Neural cell (in vitro differentiated cells): Measurements from ENCODE around the gene SKI. TPM values are rescaled to one million over a fixed set of nuclear protein-coding genes. Genes with fewer than 3 reads are reported as not detected.

Source experiments
- H2AFZ ChIP-seq: fragments of 200-600, 300-800 bp; sonication (generic), shearing (Covaris generic); 2 replicates; pipeline ENCODE4 v1.6.0; 2014; ENCODE audit warnings: low read depth, mild to moderate bottlenecking, antibody characterized with exemption, low read length, moderate library complexity
- H3F3A ChIP-seq: fragments of 200-600 bp; shearing (Covaris generic); 2 replicates; pipeline ENCODE4 v1.6.1; 2016; ENCODE audit warnings: mild to moderate bottlenecking, moderate library complexity, mixed read lengths, antibody characterized with exemption, low read length; ENCODE audit not compliant: insufficient read depth, poor library complexity, severe bottlenecking
- H3K27ac ChIP-seq: fragments of 200-600, 300-800 bp; sonication (generic), shearing (Covaris generic); 2 replicates; pipeline ENCODE4 v1.5.1; 2014; ENCODE audit warnings: mild to moderate bottlenecking, low read length, moderate library complexity
- H3K27me3 ChIP-seq: fragments of 300-800, 200-600 bp; sonication (generic), shearing (Covaris generic); 2 replicates; pipeline ENCODE4 v1.6.0; 2014; ENCODE audit warnings: mild to moderate bottlenecking, low read depth, low read length, moderate library complexity; ENCODE audit not compliant: insufficient read depth
- H3K36me3 ChIP-seq: fragments of 300-800, 200-600 bp; sonication (generic), shearing (Covaris generic); 2 replicates; pipeline ENCODE4 v1.5.1; 2014; ENCODE audit warnings: mild to moderate bottlenecking, antibody characterized with exemption, low read length, moderate library complexity; ENCODE audit not compliant: insufficient read depth
- H3K4me2 ChIP-seq: fragments of 300-800, 200-600 bp; sonication (generic), shearing (Covaris generic); 2 replicates; pipeline ENCODE4 v1.6.0; 2014; ENCODE audit warnings: mild to moderate bottlenecking, low read length
- H3K4me3 ChIP-seq: fragments of 300-800, 200-600 bp; sonication (generic), shearing (Covaris generic); 2 replicates; pipeline ENCODE4 v1.5.1; 2014; ENCODE audit warnings: mild to moderate bottlenecking, low read length, moderate library complexity
- H3K79me2 ChIP-seq: fragments of 200-600 bp; shearing (Covaris generic); replicated peaks from 2 replicates; pipeline ENCODE4 v1.6.0; 2014; ENCODE audit warnings: mild to moderate bottlenecking, low read length, moderate library complexity; ENCODE audit not compliant: insufficient read depth
- H3K9ac ChIP-seq: fragments of 300-800, 200-600 bp; sonication (generic), shearing (Covaris generic); 2 replicates; pipeline ENCODE4 v1.6.1; 2016; ENCODE audit warnings: mild to moderate bottlenecking, low read length, mixed read lengths
- H3K9me2 ChIP-seq: fragments of 200-600 bp; shearing (Covaris generic); 2 replicates; pipeline ENCODE4 v1.6.1; 2016; ENCODE audit warnings: mild to moderate bottlenecking, low read length, mixed read lengths; ENCODE audit not compliant: insufficient read depth
- H3K9me3 ChIP-seq: fragments of 200-600, 300-800 bp; sonication (generic), shearing (Covaris generic); 2 replicates; pipeline ENCODE4 v1.6.1; 2016; ENCODE audit warnings: mild to moderate bottlenecking, mixed run types, low read length, moderate library complexity, mixed read lengths
- H4K20me1 ChIP-seq: fragments of 200-600 bp; shearing (Covaris generic); 2 replicates; pipeline ENCODE4 v1.6.1; 2016; ENCODE audit warnings: mild to moderate bottlenecking, mixed run types; ENCODE audit not compliant: insufficient read depth
- EP300 ChIP-seq: fragments of 450-650 bp; conservative IDR thresholded peaks from 2 replicates; pipeline ENCODE4 v1.6.1; 2014; ENCODE audit warnings: antibody characterized with exemption, mild to moderate bottlenecking, moderate library complexity; ENCODE audit not compliant: poor library complexity, severe bottlenecking
- EZH2 ChIP-seq: fragments of 200-600, 300-800 bp; shearing (Covaris generic), sonication (generic); IDR thresholded peaks from 2 replicates; pipeline ENCODE4 v1.6.1; 2014; ENCODE audit warnings: antibody characterized with exemption, low read length, borderline replicate concordance, mild to moderate bottlenecking; ENCODE audit not compliant: insufficient read depth, poor library complexity, severe bottlenecking
- MXI1 ChIP-seq: fragments of 450-650 bp; conservative IDR thresholded peaks from 2 replicates; pipeline ENCODE4 v1.6.1; 2014; ENCODE audit warnings: antibody characterized with exemption, mild to moderate bottlenecking; ENCODE audit not compliant: poor library complexity, severe bottlenecking
- POLR2AphosphoS5 ChIP-seq: IDR thresholded peaks from 2 replicates; pipeline ENCODE4 v1.6.1; 2012
- RAD21 ChIP-seq: fragments of 450-650 bp; conservative IDR thresholded peaks from 2 replicates; pipeline ENCODE4 v1.6.1; 2014; ENCODE audit warnings: antibody characterized with exemption, mild to moderate bottlenecking, moderate library complexity
- SMC3 ChIP-seq: fragments of 450-650 bp; conservative IDR thresholded peaks from 2 replicates; pipeline ENCODE4 v1.6.1; 2014; ENCODE audit warnings: antibody characterized with exemption, mild to moderate bottlenecking, moderate library complexity; ENCODE audit not compliant: poor library complexity
- TAF1 ChIP-seq: IDR thresholded peaks from 2 replicates; pipeline ENCODE4 v1.6.1; 2012; ENCODE audit warnings: low read depth
- polyA plus RNA-seq: library from polyadenylated mRNA; depleted of rRNA; stranded (reverse); fragments of >200 nt; gene quantifications from 2 replicates; pipeline ENCODE4 v1.2.3, GENCODE V29; 2014
- TF ChIP-seq, protein P1 (sequence below): fragments of 450-650 bp; IDR thresholded peaks from 2 replicates; pipeline ENCODE4 v1.5.1; 2014; ENCODE audit warnings: antibody characterized with exemption, mild to moderate bottlenecking, moderate library complexity; ENCODE audit not compliant: poor library complexity, severe bottlenecking
- TF ChIP-seq, protein P2 (sequence below): IDR thresholded peaks from 2 replicates; pipeline ENCODE4 v1.6.1; 2012; ENCODE audit warnings: borderline replicate concordance

The SKI gene
- polyA plus RNA-seq, 1 donor from 2014 or later: 4.1 TPM

DNA sequence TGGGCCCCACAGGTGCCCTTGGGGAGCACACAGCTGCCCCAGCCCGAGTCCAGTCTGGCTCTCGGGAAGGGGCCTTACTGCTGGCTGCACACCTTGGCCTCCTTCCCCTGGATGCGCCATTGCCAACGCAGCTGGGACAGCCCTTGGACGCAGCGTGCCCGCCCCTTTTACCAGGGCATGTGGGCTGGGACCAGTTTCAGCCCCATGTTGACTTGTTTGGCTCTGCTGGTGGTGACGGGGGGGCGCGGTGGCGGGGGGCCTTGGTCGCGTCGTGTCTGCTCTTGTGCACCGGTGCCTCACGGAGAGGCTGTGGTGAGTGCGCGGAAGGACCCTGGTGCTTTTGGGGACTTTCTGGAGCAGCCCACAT, 19.6 kb downstream of the SKI start:
- H3K27ac ChIP-seq: no peak overlapping the region
- no peaks in the 10 kb centered on the region for H3K9me3 ChIP-seq
- no peak overlapping the region for H2AFZ ChIP-seq
- no peaks in the 10 kb centered on the region for H3K9me2 ChIP-seq
- peaks cover 66% of the 10 kb centered on the region for H3K79me2 ChIP-seq
- TF ChIP-seq RAD21 (no peak), EZH2 (no peak), POLR2AphosphoS5 (no peak), MXI1 (no peak), EP300 (no peak), SMC3 (no peak), TAF1 (no peak)
- TF ChIP-seq, protein P1, sequence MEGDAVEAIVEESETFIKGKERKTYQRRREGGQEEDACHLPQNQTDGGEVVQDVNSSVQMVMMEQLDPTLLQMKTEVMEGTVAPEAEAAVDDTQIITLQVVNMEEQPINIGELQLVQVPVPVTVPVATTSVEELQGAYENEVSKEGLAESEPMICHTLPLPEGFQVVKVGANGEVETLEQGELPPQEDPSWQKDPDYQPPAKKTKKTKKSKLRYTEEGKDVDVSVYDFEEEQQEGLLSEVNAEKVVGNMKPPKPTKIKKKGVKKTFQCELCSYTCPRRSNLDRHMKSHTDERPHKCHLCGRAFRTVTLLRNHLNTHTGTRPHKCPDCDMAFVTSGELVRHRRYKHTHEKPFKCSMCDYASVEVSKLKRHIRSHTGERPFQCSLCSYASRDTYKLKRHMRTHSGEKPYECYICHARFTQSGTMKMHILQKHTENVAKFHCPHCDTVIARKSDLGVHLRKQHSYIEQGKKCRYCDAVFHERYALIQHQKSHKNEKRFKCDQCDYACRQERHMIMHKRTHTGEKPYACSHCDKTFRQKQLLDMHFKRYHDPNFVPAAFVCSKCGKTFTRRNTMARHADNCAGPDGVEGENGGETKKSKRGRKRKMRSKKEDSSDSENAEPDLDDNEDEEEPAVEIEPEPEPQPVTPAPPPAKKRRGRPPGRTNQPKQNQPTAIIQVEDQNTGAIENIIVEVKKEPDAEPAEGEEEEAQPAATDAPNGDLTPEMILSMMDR: no peak
- TF ChIP-seq, protein P2, sequence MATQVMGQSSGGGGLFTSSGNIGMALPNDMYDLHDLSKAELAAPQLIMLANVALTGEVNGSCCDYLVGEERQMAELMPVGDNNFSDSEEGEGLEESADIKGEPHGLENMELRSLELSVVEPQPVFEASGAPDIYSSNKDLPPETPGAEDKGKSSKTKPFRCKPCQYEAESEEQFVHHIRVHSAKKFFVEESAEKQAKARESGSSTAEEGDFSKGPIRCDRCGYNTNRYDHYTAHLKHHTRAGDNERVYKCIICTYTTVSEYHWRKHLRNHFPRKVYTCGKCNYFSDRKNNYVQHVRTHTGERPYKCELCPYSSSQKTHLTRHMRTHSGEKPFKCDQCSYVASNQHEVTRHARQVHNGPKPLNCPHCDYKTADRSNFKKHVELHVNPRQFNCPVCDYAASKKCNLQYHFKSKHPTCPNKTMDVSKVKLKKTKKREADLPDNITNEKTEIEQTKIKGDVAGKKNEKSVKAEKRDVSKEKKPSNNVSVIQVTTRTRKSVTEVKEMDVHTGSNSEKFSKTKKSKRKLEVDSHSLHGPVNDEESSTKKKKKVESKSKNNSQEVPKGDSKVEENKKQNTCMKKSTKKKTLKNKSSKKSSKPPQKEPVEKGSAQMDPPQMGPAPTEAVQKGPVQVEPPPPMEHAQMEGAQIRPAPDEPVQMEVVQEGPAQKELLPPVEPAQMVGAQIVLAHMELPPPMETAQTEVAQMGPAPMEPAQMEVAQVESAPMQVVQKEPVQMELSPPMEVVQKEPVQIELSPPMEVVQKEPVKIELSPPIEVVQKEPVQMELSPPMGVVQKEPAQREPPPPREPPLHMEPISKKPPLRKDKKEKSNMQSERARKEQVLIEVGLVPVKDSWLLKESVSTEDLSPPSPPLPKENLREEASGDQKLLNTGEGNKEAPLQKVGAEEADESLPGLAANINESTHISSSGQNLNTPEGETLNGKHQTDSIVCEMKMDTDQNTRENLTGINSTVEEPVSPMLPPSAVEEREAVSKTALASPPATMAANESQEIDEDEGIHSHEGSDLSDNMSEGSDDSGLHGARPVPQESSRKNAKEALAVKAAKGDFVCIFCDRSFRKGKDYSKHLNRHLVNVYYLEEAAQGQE: no peak
- H3K4me3 ChIP-seq: no peak overlapping the region
- peaks cover 9% of the 10 kb centered on the region for H4K20me1 ChIP-seq
- no peaks in the 10 kb centered on the region for H3K27me3 ChIP-seq
- no peaks in the 10 kb centered on the region for H3K36me3 ChIP-seq
- no peak overlapping the region for H3K4me2 ChIP-seq
- no peaks in the 10 kb centered on the region for H3F3A ChIP-seq
- no peak overlapping the region for H3K9ac ChIP-seq

GRCh38 chr1:2248127-2248826, 20.2 kb downstream of the SKI start:
- Histone ChIP-seq H3K36me3 (no peaks in the 10 kb centered on the region), H3K27me3 (no peaks in the 10 kb centered on the region), H3K9ac (no peak overlapping the region), H4K20me1 (peaks cover 9% of the 10 kb centered on the region), H3K4me3 (no peak overlapping the region), H3K4me2 (no peak overlapping the region), H3F3A (no peaks in the 10 kb centered on the region), H2AFZ (no peak overlapping the region), H3K79me2 (peaks cover 71% of the 10 kb centered on the region), H3K9me2 (no peaks in the 10 kb centered on the region), H3K9me3 (no peaks in the 10 kb centered on the region), H3K27ac (no peak overlapping the region)
- TF ChIP-seq TAF1 (no peak), EZH2 (no peak), RAD21 (no peak), EP300 (no peak), SMC3 (no peak), POLR2AphosphoS5 (no peak), MXI1 (no peak)
- TF ChIP-seq, protein P2: no peak
- TF ChIP-seq, protein P1: no peak
